ENCODE results near the gene SNAP29. TPM values are rescaled to one million over a fixed set of nuclear protein-coding genes. Genes with fewer than 3 reads are reported as not detected.

Gene SNAP29
- total and polyA plus RNA-seq, 2 donors (not counting 3 experiments of a cell fraction or from before 2014, with no cell fraction given): 16.4 to 26.7 TPM

GRCh38 chr22:20869234-20869633 is 10.4 kb downstream of the SNAP29 start:
- Histone ChIP-seq H3K27me3 (ENCODE audit: control insufficient read depth in 2 of 2, insufficient read depth in 2 of 2, low read length in 2 of 2) (no peaks in the 10 kb centered on the region), H3K27ac (ENCODE audit: insufficient read depth, low read depth, low read length) (no peak overlapping the region), H3K9me3 (replicated peaks; ENCODE audit: control insufficient read depth, insufficient read depth, low read length) (no peaks in the 10 kb centered on the region), H3K9me1 (replicated peaks; ENCODE audit: control insufficient read depth, extremely low read depth, insufficient read depth, low read length) (no peaks in the 10 kb centered on the region), H3K36me3 (ENCODE audit: control insufficient read depth in 2 of 2, extremely low read depth in 1 of 2, insufficient read depth in 2 of 2, low read length in 2 of 2) (peaks cover 3 to 10% of the 10 kb centered on the region in 2 experiments), H3K9ac (replicated peaks; ENCODE audit: extremely low read depth, insufficient read depth, low read length) (no peak overlapping the region), H2AFZ (ENCODE audit: low read depth, low read length) (no peak overlapping the region), H4K20me1 (replicated peaks; ENCODE audit: control insufficient read depth, extremely low read depth, insufficient read depth, low read length) (no peaks in the 10 kb centered on the region), H3K4me2 (ENCODE audit: insufficient read depth, low read length) (no peak overlapping the region), H3K4me3 (replicated peaks in 1 of 3; ENCODE audit: insufficient read depth in 1 of 3, low read depth in 1 of 3, low read length in 3 of 3) (no peak overlapping the region), H3K79me2 (ENCODE audit: control insufficient read depth, insufficient read depth, low read length) (no peaks in the 10 kb centered on the region), H3K4me1 (ENCODE audit: control insufficient read depth, extremely low read depth, insufficient read depth, low read length) (peaks cover 4% of the 10 kb centered on the region)
- intact Hi-C loops (cut with micrococcal nuclease): no loop called here
- no peak for TF ChIP-seq JUN (IDR thresholded peaks at IDR 0.05; ENCODE audit: borderline replicate concordance, insufficient read depth, insufficient read length, low read depth)
- TF ChIP-seq EZH2 (IDR thresholded peaks at IDR 0.05; ENCODE audit: borderline replicate concordance, low read depth, low read length, severe bottlenecking): no peak
- TF ChIP-seq POLR2A (IDR thresholded peaks at IDR 0.05; ENCODE audit: low read depth, low read length): no peak
- TF ChIP-seq CTCF (IDR thresholded peaks at IDR 0.05; ENCODE audit: extremely low read depth in 1 of 2, insufficient read depth in 1 of 2, low read depth in 1 of 2, low read length in 2 of 2): no peak
- TF ChIP-seq POLR2AphosphoS5 (IDR thresholded peaks at IDR 0.05; ENCODE audit: insufficient read depth, low read depth, low read length): no peak
- TF ChIP-seq GATA2 (IDR thresholded peaks at IDR 0.05; ENCODE audit: insufficient read depth, insufficient read length, low read depth, low read length): no peak
- CTCF ChIA-PET: no interaction called here
- dilution Hi-C loops (cut with MboI; ENCODE audit: extremely low pct_ligation_motif_present, low sequenced_read_pairs): no loop called here
- POLR2A ChIA-PET: no interaction called here
- DNase-seq (ENCODE audit: low read depth, low spot score): no peak
- BruUV-seq (replicated peaks): no TSS peak
- no peak for FAIRE-seq

- BruUV-seq (replicated peaks): no TSS peak
- Histone ChIP-seq H3K36me3 (ENCODE audit: control insufficient read depth in 2 of 2, extremely low read depth in 1 of 2, insufficient read depth in 2 of 2, low read length in 2 of 2) (peaks cover 3 to 15% of the 10 kb centered on the region in 2 experiments), H3K79me2 (ENCODE audit: control insufficient read depth, insufficient read depth, low read length) (no peaks in the 10 kb centered on the region), H3K27me3 (ENCODE audit: control insufficient read depth in 2 of 2, insufficient read depth in 2 of 2, low read length in 2 of 2) (no peaks in the 10 kb centered on the region), H3K4me1 (ENCODE audit: control insufficient read depth, extremely low read depth, insufficient read depth, low read length) (no peaks in the 10 kb centered on the region), H3K9me3 (replicated peaks; ENCODE audit: control insufficient read depth, insufficient read depth, low read length) (no peaks in the 10 kb centered on the region), H3K4me2 (ENCODE audit: insufficient read depth, low read length) (no peak overlapping the region), H2AFZ (ENCODE audit: low read depth, low read length) (no peak overlapping the region), H4K20me1 (replicated peaks; ENCODE audit: control insufficient read depth, extremely low read depth, insufficient read depth, low read length) (no peaks in the 10 kb centered on the region), H3K9me1 (replicated peaks; ENCODE audit: control insufficient read depth, extremely low read depth, insufficient read depth, low read length) (no peaks in the 10 kb centered on the region), H3K9ac (replicated peaks; ENCODE audit: extremely low read depth, insufficient read depth, low read length) (no peak overlapping the region), H3K4me3 (replicated peaks in 1 of 3; ENCODE audit: insufficient read depth in 1 of 3, low read depth in 1 of 3, low read length in 3 of 3) (no peak overlapping the region), H3K27ac (ENCODE audit: insufficient read depth, low read depth, low read length) (no peak overlapping the region)
- intact Hi-C loops (cut with micrococcal nuclease): no loop called here
- dilution Hi-C loops (cut with MboI; ENCODE audit: extremely low pct_ligation_motif_present, low sequenced_read_pairs): no loop called here
- no peak for FAIRE-seq
- DNase-seq (ENCODE audit: low read depth, low spot score): no peak
- ChIA-PET CTCF (interaction anchor here (0.5 kb wide), 1 partner anchor 11 kb away, joined by 3 read pairs; no protein-coding TSS in a partner anchor), POLR2A (no interaction called here)
- TF ChIP-seq POLR2AphosphoS5 (IDR thresholded peaks at IDR 0.05; ENCODE audit: insufficient read depth, low read depth, low read length): no peak
- TF ChIP-seq POLR2A (IDR thresholded peaks at IDR 0.05; ENCODE audit: low read depth, low read length): no peak
- no peak for TF ChIP-seq MAX (IDR thresholded peaks at IDR 0.05; ENCODE audit: insufficient read depth, insufficient read length)
- TF ChIP-seq FOS (IDR thresholded peaks at IDR 0.05; ENCODE audit: borderline replicate concordance, insufficient read depth, low read length): no peak
- no peak for TF ChIP-seq EZH2 (IDR thresholded peaks at IDR 0.05; ENCODE audit: borderline replicate concordance, low read depth, low read length, severe bottlenecking)
- no peak for TF ChIP-seq CTCF (IDR thresholded peaks at IDR 0.05; ENCODE audit: extremely low read depth in 1 of 2, insufficient read depth in 1 of 2, low read depth in 1 of 2, low read length in 2 of 2)
- no peak for TF ChIP-seq JUN (IDR thresholded peaks at IDR 0.05; ENCODE audit: borderline replicate concordance, insufficient read depth, insufficient read length, low read depth)
- no peak for TF ChIP-seq MYC (IDR thresholded peaks at IDR 0.05; ENCODE audit: low read depth, low read length)
- no peak for TF ChIP-seq GATA2 (IDR thresholded peaks at IDR 0.05; ENCODE audit: insufficient read depth, insufficient read length, low read depth, low read length)
Measured at GRCh38 chr22:20873214-20873613, 14.4 kb downstream of the SNAP29 start.

Data from endothelial cell of umbilical vein (primary cell).